CD4-positive, alpha-beta T cell treated with Interleukin-10 for 1 hour (primary cell): ENCODE results near the gene RCSD1.

Experiments used
- DNase-seq: peaks from one replicate; pipeline ENCODE4 v3.0.0-alpha.2; 2020

The RCSD1 gene

DNA sequence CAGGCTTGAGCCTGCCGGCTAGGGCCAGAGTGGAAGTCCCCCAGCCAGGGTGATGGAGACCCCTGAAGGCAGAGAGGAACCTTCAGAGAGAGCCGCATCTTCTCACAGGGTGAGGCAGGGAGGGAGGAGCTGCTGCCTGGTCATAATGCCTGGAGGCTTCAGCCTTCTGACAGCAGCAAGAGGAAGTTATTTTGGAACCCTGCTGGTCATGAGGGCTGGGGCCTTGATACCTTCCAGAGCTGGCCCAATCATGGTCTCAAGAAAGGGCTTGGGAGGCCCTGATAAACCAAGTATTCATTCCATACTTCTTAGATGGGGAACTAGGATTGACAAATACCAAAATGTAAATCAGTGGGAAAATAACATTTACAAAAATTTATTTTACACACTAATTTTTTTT lies 65.1 kb downstream of the RCSD1 start:
- DNase-seq, result no peak

DNA sequence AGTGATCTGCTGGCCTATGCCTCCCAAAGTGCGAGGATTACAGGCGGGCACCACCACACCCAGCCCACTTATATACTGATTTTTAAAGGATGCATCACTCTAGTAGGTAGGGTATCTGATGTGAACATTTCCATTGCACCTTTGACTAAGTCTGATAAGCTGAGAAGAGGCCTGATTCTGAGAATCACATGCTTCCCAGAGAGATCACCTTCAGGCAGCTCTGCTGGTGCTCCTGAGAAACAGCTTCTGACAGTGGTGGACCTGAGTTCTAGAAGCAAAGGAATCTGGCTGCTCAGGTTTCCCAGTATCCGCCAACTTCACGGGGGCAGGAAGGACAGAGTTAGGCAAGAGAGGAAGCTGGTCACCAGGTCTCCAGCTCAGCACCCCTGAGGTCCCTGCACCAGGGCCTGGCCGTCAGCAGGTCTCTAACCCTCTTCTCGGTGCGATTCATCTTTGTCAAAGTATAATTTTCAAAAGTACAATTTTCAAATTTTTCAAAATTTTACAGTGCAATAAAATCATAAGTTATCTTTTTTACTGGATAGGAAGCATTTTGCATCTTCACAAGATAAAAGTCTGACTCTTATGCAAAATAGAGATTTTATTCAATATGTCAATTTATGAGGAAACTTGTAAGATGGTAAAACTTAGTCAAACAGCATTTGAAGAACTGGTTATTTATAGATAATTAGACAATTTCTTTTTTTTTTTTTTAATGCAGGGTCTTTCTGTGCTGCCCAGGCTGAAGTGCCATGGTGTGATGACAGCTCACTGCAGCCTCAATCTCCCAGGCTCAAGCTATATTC lies 65.9 kb downstream of the RCSD1 start:
- no peak for DNase-seq

DNA sequence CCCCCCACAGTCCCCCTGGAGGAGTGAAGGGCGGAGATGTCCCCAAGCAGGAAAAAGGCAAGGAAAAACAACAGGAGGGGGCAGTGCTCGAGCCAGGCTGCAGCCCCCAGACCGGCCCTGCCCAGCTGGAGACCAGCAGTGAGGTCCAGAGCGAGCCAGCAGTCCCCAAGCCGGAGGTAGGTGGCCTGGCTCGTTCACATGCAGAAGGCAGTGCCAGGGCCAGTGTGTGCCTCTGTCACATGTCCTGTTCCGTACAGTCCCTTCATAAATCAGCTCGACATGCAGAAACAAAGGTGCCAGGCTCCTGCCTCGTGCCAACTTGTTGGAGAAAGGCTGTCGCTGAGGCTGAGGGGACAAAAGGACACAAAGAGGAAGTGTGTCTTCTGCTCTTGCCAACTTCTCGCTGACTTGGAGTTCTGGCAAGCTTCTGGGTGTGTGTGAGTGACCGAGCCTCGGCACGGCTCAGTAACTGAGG lies 67.7 kb downstream of the RCSD1 start:
- no peak for DNase-seq

DNA sequence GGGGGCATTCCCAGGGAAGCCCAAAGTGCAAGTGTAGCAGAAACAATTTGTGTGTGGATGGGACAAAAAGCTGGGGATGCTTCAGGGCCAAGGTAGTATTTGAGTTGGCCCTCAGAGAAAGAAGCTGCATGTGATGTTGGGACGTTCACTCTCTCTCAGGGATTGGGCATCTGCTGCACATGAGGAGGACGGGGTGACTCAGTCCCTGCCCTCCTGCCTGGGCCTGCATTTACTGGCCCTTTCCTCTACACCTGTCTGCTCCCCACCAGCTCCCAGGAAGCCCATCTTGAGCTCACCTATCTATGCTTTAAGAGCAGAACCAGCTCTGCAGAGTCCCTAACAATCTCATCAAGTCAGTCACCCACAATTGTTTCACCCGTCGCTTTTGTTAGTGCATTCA lies 68.3 kb downstream of the RCSD1 start:
- DNase-seq, result no peak

DNA sequence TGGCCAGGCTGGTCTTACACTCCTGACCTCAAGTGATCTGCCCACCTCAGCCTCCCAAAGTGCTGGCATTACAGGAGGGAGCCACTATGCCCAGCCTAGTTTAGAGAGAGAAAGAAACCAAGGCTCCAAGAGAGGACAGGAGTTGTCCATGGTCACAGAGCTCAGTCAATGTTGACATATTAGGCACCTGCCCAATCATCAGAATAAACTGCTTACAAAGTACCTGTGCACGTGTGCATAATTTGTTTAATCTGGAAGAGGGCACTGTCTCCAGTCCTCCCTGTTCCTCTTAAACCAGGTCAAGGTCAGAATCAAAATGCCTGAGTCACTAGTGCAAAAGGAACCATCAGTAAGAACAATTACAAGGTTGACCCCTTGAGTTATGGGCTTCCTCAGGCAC lies 71.5 kb downstream of the RCSD1 start:
- DNase-seq, result no peak

DNA sequence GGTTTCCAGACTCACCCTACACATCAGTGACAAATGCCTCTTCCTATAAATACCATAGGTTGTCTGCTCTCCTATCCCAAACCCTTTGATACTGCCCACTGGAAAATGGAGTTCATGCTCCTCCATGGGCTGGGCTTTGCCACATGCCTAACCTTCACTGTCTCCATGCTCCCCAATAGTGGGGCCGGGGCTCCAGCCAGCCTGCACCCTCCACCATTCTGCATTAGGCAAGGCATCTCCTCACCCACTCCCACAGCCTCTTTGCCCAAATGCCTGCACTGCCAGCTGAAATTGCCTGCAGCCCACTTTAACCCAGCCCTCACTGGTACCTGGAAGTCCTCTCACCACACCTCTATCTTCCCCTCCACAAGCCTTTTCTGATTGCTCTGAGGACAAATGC lies 73.5 kb downstream of the RCSD1 start:
- DNase-seq, result no peak

DNA sequence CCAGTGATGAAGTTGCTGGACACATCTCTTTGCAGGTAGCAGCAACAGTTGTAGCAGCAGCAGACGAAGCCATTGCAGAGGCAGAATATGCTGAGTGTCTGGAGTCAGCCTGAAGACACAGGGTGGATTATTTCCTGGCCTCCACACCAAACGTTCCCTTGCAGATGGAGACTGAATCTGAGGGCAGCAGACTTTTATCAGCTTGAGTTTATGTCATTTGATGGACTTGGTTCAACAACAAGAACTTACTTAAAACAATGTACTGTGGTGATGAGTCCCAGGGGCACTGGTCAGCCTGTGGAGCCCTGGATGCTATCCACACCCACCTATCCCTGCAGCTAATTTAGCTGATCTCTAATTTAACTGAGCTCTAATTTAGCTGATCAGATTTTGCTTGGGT lies 74.7 kb downstream of the RCSD1 start:
- DNase-seq, result no peak

DNA sequence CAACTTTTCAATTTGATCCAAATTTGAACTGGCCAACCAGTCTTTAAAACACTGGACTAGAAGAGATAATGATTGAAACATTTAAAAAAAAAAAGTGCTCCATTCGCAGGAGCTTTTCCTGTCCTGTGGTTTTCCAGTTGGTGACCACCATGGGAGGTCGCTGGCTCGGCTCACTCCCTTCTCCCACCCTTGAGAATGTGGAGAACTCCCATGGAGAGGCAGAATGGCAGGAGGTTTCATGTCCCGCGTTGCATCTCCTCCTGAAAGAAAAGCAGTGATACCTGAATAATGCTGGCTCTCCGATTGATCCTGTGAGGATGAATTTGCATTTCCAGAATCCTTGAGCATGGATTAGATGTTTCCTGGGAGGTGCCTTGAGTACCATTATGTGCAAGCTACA lies 75.2 kb downstream of the RCSD1 start:
- DNase-seq, result no peak

DNA sequence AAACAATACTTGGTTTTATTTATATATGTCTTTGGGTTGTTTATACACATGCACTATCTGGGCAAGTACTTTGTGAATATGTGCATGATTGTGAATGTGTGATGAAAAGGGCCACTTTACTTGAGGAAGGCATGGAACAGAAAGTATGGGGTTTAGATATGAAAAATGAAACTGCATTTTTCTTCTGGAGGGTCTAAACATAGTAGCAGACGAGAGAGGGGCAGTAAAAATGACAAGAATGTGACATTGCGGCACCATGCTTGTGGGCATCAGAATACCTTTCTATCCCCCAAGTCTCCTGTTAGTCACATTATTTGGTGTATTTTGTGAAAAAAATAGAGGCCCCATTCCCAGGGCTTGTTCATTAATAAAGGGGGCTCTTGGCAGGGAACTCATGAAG lies 76.3 kb downstream of the RCSD1 start:
- no peak for DNase-seq

DNA sequence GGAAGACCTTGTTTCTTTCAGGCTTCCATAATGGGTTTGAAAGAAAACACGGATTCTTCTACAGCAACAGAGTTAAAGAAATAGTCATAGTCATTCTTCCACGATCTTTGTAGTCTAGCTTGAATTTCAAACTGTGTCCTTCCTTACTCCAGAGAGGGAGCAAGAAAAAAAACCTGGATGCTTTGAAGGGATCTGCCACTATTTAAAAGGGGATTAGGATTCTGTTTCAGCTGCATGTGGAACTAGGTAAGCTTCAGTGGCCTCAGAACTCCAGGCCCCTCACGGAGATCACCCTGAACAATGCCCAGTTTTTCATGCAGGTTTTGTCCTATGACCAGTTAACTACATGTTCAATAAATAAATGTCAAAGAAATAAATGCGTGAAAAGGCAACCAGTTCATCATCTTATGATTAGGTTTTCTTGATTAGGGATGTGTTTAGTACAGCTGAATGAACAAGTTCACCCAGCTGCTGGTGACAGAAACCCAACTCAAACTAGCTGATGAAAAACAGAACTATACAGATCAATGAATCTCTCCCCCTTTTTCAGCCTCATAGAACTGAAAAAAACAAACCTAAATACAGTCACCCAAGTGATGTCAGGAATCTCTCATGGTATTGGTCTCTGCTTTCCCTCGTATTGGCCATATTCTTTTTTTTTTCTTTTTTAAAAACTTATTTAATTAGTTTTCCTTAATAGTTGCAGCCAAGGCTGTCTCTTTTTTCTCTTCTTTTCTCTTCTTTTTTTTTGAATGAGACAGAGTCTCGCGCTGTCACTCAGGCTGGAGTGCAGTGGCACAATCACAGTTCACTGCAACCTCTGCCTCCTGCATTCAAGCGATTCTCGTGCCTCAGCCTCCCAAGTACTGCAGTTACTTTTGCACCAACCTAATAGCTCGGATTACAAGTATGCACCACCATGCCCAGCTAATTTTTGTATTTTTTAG lies 77.2 kb downstream of the RCSD1 start:
- no peak for DNase-seq

DNA sequence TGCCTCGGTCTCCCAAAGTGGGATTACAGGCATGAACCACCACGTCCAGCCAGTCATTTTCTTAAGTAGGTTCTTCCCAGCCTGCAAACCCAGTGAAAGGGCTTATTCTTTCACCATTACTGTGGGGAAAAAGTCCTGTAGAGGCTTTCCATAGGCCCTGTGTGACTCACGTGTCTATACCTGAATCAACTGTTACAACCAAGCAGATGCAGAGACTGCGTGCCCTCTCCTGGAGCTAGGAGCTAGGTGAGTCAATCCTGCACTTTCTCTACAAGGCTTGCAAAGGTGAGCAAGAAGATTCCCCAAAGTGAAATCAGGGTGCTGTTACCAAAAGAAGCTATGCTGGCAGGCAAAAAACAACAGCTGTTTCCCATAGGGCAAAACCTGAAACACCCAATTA lies 77.9 kb downstream of the RCSD1 start:
- no peak for DNase-seq

DNA sequence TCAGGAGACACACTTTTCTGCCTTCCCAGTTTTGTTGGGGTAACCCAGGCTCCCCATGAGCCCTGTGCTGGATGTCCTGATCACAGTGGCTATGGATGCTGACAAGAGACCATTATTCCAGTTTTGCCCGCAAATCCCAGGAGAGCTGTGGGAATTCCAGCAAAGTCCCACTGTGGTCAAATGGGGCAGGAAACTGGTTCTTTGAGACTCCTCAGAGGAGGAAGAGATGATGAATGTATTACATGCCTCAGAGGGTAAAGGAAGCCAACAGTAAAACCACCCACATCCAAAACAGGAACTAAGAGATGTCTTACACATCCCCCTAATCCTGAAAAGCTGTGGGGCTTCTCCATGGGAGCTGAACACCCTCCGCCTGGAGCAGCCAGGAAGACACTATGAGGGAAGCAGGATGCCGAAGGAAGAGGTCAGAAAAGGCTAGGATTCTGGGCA lies 78.9 kb downstream of the RCSD1 start:
- DNase-seq, result no peak

DNA sequence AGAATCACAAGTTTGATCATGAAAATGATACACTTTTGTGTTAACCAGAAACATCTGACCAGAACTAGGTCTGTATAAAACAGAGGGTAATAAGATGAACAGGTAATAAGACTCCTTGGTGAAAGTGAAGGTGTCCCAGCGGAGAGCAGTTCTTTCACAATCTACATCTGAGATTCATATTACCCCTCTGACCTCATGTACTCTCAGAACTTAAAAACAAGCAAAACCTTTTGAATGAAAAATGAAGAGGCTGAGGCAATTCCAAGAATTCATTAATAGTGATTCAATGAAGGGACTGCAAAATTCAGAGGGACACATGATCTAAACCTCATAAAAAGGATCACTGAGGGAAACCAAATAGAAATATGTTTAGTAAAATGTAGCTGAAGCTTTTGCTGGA lies 80.8 kb downstream of the RCSD1 start:
- no peak for DNase-seq

DNA sequence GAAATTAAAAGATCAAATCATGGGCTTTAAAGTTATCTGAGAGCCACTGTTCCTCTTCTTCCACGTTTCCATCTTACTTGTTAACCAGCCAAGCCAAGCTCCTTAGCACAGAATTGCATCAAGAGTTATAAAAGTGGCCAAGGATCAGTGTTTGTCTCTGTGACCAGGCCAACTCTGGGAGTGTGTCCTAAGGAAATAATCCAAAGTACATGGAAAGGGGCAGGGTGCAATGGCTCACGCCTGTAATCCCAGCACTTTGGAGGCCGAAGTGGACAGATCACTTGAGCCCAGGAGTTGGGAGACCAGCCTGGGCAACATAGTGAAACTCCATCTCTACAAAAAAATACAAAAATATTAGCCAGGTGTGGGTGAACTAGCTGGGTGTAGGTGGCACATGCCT lies 81.8 kb downstream of the RCSD1 start:
- DNase-seq, result no peak

DNA sequence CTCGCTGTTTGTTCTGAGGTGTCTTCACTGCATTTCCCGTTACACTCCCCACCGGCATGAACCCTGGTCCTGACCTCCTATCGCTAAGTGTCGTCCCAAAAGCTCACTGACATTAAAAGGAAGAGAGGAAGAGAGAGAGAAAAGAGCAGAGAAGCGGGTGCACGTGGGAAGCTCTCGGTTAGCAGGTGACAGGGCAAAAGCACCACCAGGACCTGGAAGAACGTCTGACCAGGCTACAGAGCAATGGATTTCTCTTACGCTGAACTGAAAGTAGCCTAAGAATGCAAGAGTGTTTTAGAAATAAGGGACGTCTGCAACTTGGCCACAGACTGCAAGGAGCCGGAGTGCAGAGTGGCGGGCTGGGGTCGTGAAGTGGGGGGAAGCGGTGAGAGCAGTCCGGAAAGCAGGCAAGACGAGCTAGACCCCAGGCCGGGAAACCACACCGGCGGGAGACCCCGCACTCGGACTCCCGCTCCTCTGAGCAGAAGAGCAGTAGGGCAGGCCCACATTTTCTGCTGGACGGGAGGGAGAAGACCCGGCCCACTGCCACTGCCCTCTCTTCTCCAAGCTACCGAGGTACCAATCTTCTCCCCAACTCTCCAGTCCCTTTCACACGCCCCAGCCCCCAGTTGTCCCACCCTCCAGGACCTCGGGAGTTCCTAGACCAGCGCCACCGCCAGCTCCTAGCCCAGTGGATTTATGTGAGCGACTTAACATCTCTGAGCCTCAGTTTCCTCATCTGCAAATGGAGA lies 83.5 kb downstream of the RCSD1 start:
- peak; percentile 9 for DNase-seq

DNA sequence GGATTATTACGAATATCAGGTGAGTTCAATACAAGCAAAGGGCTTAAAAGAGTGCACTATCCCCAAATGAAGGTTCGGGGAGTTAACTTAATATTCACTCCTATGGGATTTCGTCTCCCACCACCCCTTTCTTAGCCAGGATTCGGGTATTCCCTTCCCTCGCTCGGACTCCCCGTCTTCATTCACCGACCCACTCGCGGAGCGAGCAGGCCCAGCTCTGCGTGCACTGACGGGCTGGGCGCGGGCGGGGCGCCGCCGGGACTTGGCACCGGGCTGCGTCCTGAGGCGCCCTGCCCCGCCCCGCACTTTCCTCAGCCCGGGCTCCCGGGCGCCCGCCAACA lies 84.0 kb downstream of the RCSD1 start:
- no peak for DNase-seq

DNA sequence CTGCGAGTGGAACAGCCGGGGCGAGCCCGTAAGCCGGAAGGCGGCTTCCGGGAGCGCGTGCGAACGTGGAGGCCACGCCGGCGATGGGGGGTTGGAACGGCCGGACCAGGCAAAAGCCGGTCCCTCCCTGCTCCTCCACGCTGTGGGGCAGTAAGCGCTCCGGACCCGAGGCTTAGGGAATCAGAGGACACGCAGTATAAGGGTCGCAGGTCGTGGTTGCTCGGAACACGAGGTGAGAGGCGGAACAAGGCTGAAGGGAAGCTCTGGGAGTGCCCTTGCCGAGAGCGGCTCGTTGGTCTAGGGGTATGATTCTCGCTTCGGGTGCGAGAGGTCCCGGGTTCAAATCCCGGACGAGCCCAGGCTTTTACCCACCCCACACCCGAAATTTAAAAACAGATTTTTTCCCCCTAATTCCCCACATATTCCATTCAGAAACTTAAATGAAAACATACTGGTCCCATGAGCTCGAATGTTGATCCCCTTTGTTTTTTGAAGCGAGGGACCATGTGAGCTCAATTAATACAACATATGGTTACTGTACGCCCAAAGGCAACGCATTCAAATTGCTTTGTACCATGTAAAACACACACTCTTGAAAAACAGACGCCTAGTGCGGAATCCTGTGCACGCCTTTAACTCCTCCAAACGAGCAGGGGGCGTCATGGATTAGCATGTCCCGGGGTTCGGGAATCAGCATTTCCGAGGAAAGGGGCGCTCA lies 84.6 kb downstream of the RCSD1 start:
- peak; percentile 92 for DNase-seq

DNA sequence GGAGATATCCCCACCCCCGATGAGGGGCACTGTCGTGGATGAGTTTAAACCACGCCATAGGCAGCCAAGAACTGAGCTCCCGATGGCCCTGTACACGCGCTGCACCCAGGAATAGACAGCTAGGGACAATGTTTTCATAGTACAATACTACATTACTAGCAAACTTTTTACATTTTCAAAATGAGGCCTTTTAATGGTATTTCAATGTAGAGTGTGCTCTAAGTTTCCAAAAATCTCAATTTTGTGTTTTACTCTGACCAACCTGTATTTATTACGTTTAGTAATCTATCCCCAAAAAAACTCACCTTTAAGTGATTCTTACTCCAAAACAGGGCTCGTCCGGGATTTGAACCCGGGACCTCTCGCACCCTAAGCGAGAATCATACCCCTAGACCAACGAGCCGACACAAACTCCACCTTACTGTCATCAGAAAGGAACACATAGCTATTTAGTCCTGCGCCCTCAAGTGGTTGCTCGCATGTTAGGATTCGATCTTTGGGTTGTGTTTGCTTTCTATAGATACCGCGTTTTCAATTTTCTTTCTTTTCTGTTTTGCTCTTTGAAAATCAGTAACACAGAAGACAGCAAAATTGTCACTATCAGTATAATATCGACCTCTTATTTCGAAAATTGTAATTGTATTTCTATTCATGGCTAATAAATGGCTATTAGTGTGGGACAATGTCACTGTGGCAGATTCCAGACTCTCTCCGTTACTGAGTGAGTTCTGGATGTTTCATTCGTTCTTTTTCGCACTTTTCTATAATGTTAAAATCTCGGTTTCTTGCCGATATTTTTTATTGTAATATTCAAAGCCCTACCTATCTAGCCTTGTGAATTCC lies 85.3 kb downstream of the RCSD1 start:
- DNase-seq, result peak; percentile 94

DNA sequence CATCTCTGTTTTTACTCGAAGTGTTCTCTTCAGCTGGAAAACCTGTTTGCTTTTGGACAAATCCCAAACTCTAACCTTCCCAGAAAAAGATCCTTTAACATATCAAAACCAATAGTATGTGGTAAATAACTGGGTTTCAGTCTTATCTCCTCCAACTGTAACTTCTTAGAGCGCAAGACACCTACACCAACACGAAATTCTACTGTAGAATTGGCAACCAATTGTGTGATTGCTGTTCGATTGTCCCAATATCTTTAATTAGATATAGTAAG lies 85.9 kb downstream of the RCSD1 start:
- no peak for DNase-seq

DNA sequence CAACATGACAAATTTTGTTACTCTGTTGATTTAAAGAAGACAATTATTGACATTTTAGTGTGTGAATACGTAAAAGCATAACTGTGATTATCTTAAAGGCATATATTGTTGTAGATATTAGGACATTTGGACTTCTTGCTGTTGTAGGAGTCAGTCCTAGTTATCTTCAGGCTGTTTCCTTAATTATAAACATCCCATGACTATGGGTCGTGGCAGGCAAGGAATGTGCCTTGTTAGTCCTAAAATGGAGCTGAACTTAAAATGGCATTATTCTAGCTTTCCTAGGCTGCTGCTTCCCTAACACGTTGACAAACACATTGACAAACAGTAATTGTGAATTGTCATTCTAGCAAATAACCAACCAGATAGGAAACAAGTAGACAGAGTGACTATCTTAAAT lies 87.3 kb downstream of the RCSD1 start:
- DNase-seq, result no peak

DNA sequence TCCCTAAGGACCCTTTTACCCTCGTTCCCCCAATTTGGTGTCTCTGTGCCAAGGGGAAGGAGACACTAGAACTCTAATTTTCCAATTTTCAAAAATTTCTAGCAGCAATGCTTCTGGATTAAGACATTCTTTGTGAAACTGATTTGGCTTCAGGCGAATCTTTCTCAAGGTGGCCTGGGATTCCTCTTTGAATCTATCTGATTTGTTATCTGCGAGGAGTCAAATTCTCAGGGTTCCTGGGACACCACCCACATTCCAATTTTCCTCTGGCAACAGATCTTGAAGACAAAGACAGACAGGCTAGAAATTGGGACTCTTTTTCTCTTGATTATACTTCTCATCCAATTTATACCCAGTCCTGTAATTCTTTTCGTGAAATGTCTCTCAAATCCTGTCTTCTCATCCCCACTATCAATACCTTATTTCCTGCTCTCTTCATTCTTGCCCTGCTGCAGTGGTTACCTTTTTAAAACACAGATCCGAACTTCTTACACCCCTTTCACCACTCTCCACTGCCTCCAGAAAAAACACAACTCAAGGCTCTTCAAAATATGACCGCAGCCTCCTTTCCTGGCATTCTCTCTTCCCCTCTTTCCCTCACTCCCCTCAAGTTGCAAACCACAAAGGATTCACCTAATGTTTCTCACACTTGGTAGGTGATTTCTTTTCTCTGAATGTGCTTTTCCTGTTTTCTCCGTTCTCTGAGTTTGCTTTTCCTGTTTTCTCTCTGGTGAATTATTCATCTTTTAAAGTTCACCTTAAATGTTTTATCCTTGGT lies 89.1 kb downstream of the RCSD1 start:
- no peak for DNase-seq
